22Rv1 (cell line): ENCODE data around the gene HSPA9.

Experiments used
- ZFX ChIP-seq: fragments of 450-650 bp; IDR thresholded peaks from 2 replicates; pipeline ENCODE4 v1.6.1; 2017; ENCODE audit warnings: antibody characterized with exemption, borderline replicate concordance
- TF ChIP-seq, protein P1 (sequence below): fragments of 450-650 bp; IDR thresholded peaks from 2 replicates; pipeline ENCODE4 v1.5.1; 2017; ENCODE audit warnings: mild to moderate bottlenecking

DNA sequence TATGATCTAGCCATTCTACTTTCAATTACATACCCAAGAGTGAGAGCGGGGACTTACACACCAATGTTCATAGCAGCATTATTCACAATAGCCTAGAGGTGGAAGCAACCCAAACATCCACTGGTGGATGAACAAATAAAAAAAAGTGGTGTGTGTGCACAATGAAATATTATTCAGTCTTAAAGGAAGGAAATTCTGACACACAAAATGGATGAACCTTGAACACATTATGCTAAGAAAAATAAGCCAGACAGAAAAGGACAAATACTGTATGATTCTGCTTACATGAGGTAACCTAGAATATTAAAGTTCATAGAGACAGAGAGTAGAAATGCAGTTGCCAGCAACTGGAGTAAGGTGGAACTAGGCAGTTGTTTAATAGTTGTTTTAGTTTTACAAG lies 54.2 kb downstream of the HSPA9 start:
- TF ChIP-seq, protein P1, sequence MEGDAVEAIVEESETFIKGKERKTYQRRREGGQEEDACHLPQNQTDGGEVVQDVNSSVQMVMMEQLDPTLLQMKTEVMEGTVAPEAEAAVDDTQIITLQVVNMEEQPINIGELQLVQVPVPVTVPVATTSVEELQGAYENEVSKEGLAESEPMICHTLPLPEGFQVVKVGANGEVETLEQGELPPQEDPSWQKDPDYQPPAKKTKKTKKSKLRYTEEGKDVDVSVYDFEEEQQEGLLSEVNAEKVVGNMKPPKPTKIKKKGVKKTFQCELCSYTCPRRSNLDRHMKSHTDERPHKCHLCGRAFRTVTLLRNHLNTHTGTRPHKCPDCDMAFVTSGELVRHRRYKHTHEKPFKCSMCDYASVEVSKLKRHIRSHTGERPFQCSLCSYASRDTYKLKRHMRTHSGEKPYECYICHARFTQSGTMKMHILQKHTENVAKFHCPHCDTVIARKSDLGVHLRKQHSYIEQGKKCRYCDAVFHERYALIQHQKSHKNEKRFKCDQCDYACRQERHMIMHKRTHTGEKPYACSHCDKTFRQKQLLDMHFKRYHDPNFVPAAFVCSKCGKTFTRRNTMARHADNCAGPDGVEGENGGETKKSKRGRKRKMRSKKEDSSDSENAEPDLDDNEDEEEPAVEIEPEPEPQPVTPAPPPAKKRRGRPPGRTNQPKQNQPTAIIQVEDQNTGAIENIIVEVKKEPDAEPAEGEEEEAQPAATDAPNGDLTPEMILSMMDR: no peak
- TF ChIP-seq ZFX: no peak
